IMR-90 (cell line): Measurements from ENCODE around the gene S1PR3. TPM values are rescaled to one million over a fixed set of nuclear protein-coding genes. Genes with fewer than 3 reads are reported as not detected.

ENCODE experiments used
- ATAC-seq: fragments of 200-7000 bp; cut with Tn5 transposase; 2 replicates; pipeline ENCODE4 v1.9.1; 2020; ENCODE audit warnings: low read depth, mild to moderate bottlenecking, moderate library complexity
- BruUV-seq: library from RNA; stranded (reverse); fragments of 400-500 nt; replicated peaks from 2 replicates; lab custom pipeline; 2021; lab: Mats Ljungman, UMichigan
- CTCF ChIA-PET: fragments of 300-600 bp; formaldehyde crosslinking; extraction: SDS; loops from one replicate; lab custom pipeline; 2021; ENCODE audit warnings: antibody characterized with exemption; lab: Yijun Ruan, JAX
- POLR2A ChIA-PET: fragments of 300-600 bp; sonication (Branson Sonifier 250); formaldehyde crosslinking; loops from one replicate; lab custom pipeline; 2022; ENCODE audit warnings: antibody characterized with exemption; ENCODE audit not compliant: unreplicated experiment; lab: Charles Lee
- DNase-seq: peaks from one replicate; pipeline ENCODE4 v3.0.0; 2013
- H2AFZ ChIP-seq: replicated peaks from 2 replicates; pipeline ENCODE3; 2013; ENCODE audit warnings: low read length, mild to moderate bottlenecking; ENCODE audit not compliant: poor library complexity
- H2AK5ac ChIP-seq: 2 replicates; pipeline ENCODE4 v1.6.1; 2013; ENCODE audit warnings: low read depth, low read length, inconsistent platforms
- H2AK9ac ChIP-seq: replicated peaks from 2 replicates; pipeline ENCODE3; 2013; ENCODE audit warnings: mild to moderate bottlenecking, low read depth, low read length, moderate library complexity; ENCODE audit not compliant: poor library complexity
- H2BK120ac ChIP-seq: 2 replicates; pipeline ENCODE4 v1.6.1; 2013; ENCODE audit warnings: low read depth, low read length, inconsistent platforms
- H2BK15ac ChIP-seq: 3 replicates; pipeline ENCODE4 v1.6.1; 2013; ENCODE audit warnings: low read depth, low read length, inconsistent platforms
- H2BK20ac ChIP-seq: 2 replicates; pipeline ENCODE4 v1.6.1; 2013; ENCODE audit warnings: low read depth, mild to moderate bottlenecking, inconsistent platforms, low read length, moderate library complexity
- H2BK5ac ChIP-seq: 2 replicates; pipeline ENCODE4 v1.6.1; 2013; ENCODE audit warnings: mild to moderate bottlenecking, low read depth, low read length, inconsistent platforms; ENCODE audit not compliant: poor library complexity, severe bottlenecking
- H3K14ac ChIP-seq: replicated peaks from 2 replicates; pipeline ENCODE4 v1.6.1; 2013; ENCODE audit warnings: low read depth, low read length, inconsistent platforms
- H3K18ac ChIP-seq: 2 replicates; pipeline ENCODE4 v1.6.1; 2013; ENCODE audit warnings: low read depth, low read length, control low read depth
- H3K23ac ChIP-seq: 2 replicates; pipeline ENCODE4 v1.6.1; 2013; ENCODE audit warnings: low read depth, low read length, inconsistent platforms
- H3K27ac ChIP-seq: 2 replicates; pipeline ENCODE4 v1.5.1; 2013; ENCODE audit warnings: mild to moderate bottlenecking, control low read depth, low read length; ENCODE audit not compliant: insufficient read depth
- H3K27me3 ChIP-seq: 2 replicates; pipeline ENCODE4 v1.6.1; 2013; ENCODE audit warnings: low read length; ENCODE audit not compliant: control insufficient read depth, insufficient read depth
- H3K36me3 ChIP-seq: 2 replicates; pipeline ENCODE4 v1.6.1; 2013; ENCODE audit warnings: low read length, mixed read lengths; ENCODE audit not compliant: control insufficient read depth, insufficient read depth
- H3K4ac ChIP-seq: 2 replicates; pipeline ENCODE4 v1.6.1; 2013; ENCODE audit warnings: low read depth, low read length, inconsistent platforms
- H3K4me1 ChIP-seq: 2 replicates; pipeline ENCODE4 v1.6.1; 2013; ENCODE audit warnings: low read length, mixed read lengths; ENCODE audit not compliant: control insufficient read depth, insufficient read depth
- H3K4me2 ChIP-seq: 2 replicates; pipeline ENCODE4 v1.6.1; 2013; ENCODE audit warnings: low read depth, mild to moderate bottlenecking, control low read depth, low read length, moderate library complexity
- H3K4me3 ChIP-seq: 2 replicates; pipeline ENCODE4 v1.5.1; 2013; ENCODE audit warnings: low read depth, mild to moderate bottlenecking, control low read depth, low read length, moderate library complexity; ENCODE audit not compliant: insufficient read depth
- H3K56ac ChIP-seq: 2 replicates; pipeline ENCODE4 v1.6.1; 2013; ENCODE audit warnings: low read length, inconsistent platforms; ENCODE audit not compliant: insufficient read depth; ENCODE audit errors: extremely low read depth
- H3K79me1 ChIP-seq, 2 experiments: 2 replicates each; pipeline ENCODE4 v1.6.1; 2013; ENCODE audit warnings: low read length in 2 of 2, inconsistent platforms in 1 of 2, low read depth in 1 of 2
- H3K9ac ChIP-seq: 2 replicates; pipeline ENCODE4 v1.6.1; 2013; ENCODE audit warnings: low read depth, low read length, control low read depth
- H3K9me1 ChIP-seq: 2 replicates; pipeline ENCODE4 v1.6.1; 2013; ENCODE audit warnings: low read length, inconsistent platforms; ENCODE audit not compliant: insufficient read depth
- H3K9me3 ChIP-seq: 2 replicates; pipeline ENCODE4 v1.6.1; 2013; ENCODE audit warnings: low read length; ENCODE audit not compliant: control insufficient read depth, insufficient read depth
- H4K20me1 ChIP-seq: 2 replicates; pipeline ENCODE4 v1.6.1; 2013; ENCODE audit warnings: low read length, inconsistent platforms; ENCODE audit not compliant: insufficient read depth
- H4K5ac ChIP-seq: 2 replicates; pipeline ENCODE4 v1.6.1; 2013; ENCODE audit warnings: mild to moderate bottlenecking, low read depth, low read length, control low read depth
- H4K8ac ChIP-seq, 2 experiments: 2 replicates each; pipeline ENCODE4 v1.6.1; 2013; ENCODE audit warnings: low read depth in 2 of 2, low read length in 2 of 2, control low read depth in 1 of 2, inconsistent platforms in 1 of 2
- H4K91ac ChIP-seq: 2 replicates; pipeline ENCODE4 v1.6.1; 2013; ENCODE audit warnings: low read depth, low read length, inconsistent platforms; ENCODE audit not compliant: insufficient read depth
- CEBPB ChIP-seq: IDR thresholded peaks from 2 replicates; pipeline ENCODE4 v1.6.1; 2012; ENCODE audit warnings: low read depth, low read length, improper control_type of control experiment
- FOS ChIP-seq: fragments of 150-350 bp; IDR thresholded peaks from 2 replicates; pipeline ENCODE4 v1.6.1; 2016; ENCODE audit warnings: low read depth, low read length
- MAFK ChIP-seq: IDR thresholded peaks from 2 replicates; pipeline ENCODE4 v1.6.1; 2012; ENCODE audit warnings: low read depth, low read length, improper control_type of control experiment
- NFE2L2 ChIP-seq: fragments of 150-350 bp; IDR thresholded peaks from 2 replicates; pipeline ENCODE4 v1.6.1; 2016; ENCODE audit warnings: low read depth, mild to moderate bottlenecking, low read length
- WGBS, 2 experiments: methylation state at CpG; one replicate each; pipeline versions ENCODE4 v1.1.5 to v1.1.7; 2013; ENCODE audit warnings: missing lambda C conversion rate in 2 of 2; ENCODE audit not compliant: insufficient read length in 1 of 2; ENCODE audit errors: extremely low coverage in 2 of 2; 5-methylcytosine and 5-hydroxymethylcytosine counted together
- dilution Hi-C: fragments of 300-500 bp; cut with HindIII; formaldehyde crosslinking; loops from one replicate; pipeline ENCODE4 v1.14.3; 2018; ENCODE audit warnings: low sequenced_read_pairs; ENCODE audit not compliant: unreplicated experiment
- in situ Hi-C: fragments of 300-500 bp; cut with MboI; formaldehyde crosslinking; loops from 3 replicates; pipeline ENCODE4 v1.14.3; 2019; ENCODE audit warnings: low sequenced_read_pairs, inconsistent platforms, mixed read lengths
- intact Hi-C: fragments of 100-400 bp; cut with micrococcal nuclease; formaldehyde crosslinking; loops from 2 replicates; pipeline ENCODE4 v1.10.0; 2022
- polyA plus RNA-seq, 3 experiments: library from polyadenylated mRNA; depleted of rRNA; stranded (reverse); fragments of >200 nt; gene quantifications; 2 replicates each; pipeline ENCODE4 v1.2.3, GENCODE V29; 2012; ENCODE audit warnings: low replicate concordance in 1 of 3
- total RNA-seq: library from RNA; depleted of rRNA; stranded (reverse); fragments of >200 nt; gene quantifications from 2 replicates; pipeline ENCODE4 v1.2.3, GENCODE V29; 2012

S1PR3 gene
- total and polyA plus RNA-seq, 2 of the 4 experiments (the other 2 are of a cell fraction) = 28.4 to 28.7 TPM

GRCh38 chr9:89038382-89039103 is 47.3 kb downstream of the S1PR3 start:
- Histone ChIP-seq H3K27ac (peak overlapping the region; percentile 70; the same call in 1 of the 2 replicates), H2BK15ac (peak overlapping the region; percentile 61), H2AFZ (peak overlapping the region; percentile 28), H3K4me3 (no peak overlapping the region), H3K23ac (peak overlapping the region; percentile 88), H4K20me1 (no peaks in the 10 kb centered on the region), H4K91ac (peak overlapping the region; percentile 86), H3K9ac (peak overlapping the region; percentile 32), H3K9me1 (peaks cover 14% of the 10 kb centered on the region), H3K27me3 (no peaks in the 10 kb centered on the region), H2BK20ac (peak overlapping the region; percentile 94), H3K18ac (peak overlapping the region; percentile 55), H3K4me2 (peak overlapping the region; percentile 24), H2BK120ac (peak overlapping the region; percentile 95), H3K36me3 (peaks cover 4% of the 10 kb centered on the region), H4K8ac (peak overlapping the region; percentile 3 to 89; a peak in 3 of 4 replicates), H3K79me1 (peaks cover 3 to 14% of the 10 kb centered on the region in 2 experiments; a peak in 3 of 4 replicates), H3K4me1 (peaks cover 14% of the 10 kb centered on the region), H2AK9ac (peak overlapping the region; percentile 77), H3K9me3 (no peaks in the 10 kb centered on the region), H2AK5ac (peak overlapping the region; percentile 89), H3K14ac (peak overlapping the region; percentile 94), H3K4ac (peak overlapping the region; percentile 93), H4K5ac (peak overlapping the region; percentile 31), H2BK5ac (peak overlapping the region; percentile 71), H3K56ac (no peak overlapping the region; the same call in 1 of the 2 replicates)
- ChIA-PET POLR2A (no interaction called here), CTCF (interaction anchor here (0.6 kb wide), 1 partner anchor 765 kb away, joined by 5 read pairs; no protein-coding TSS in a partner anchor)
- dilution Hi-C loops = no loop called here
- no TSS peak for BruUV-seq
- peak; percentile 91 for ATAC-seq
- TF ChIP-seq MAFK (peak; percentile 63), NFE2L2 (no peak), CEBPB (peak; percentile 89), FOS (peak; percentile 21; the same call in 1 of the 2 replicates)
- DNase-seq = peak; percentile 97
- intact Hi-C loops = loop anchor here (5.0 to 10.0 kb wide), 2 partner anchors 96 to 139 kb away; partner anchors contain the start of gene SHC3
- in situ Hi-C loops = no loop called here
- 9% methylated on average over 1 of the region's 5 CpGs; no CpG with 5 or more reads in 1 of the 2 experiments for WGBS, 2 experiments
